ENCODE data around the gene CTSE. TPM values are rescaled to one million over a fixed set of nuclear protein-coding genes. Genes with fewer than 3 reads are reported as not detected.
"Not testable (repeated sequence)": the region's sequence is repeated elsewhere in the genome, so short reads cannot be mapped to it uniquely, and the experiment has no call there.

The CTSE gene
- total and polyA plus RNA-seq, 2 of the 13 experiments (the other 11 are each of a cell fraction or from before 2014, with no cell fraction given) = 0.50 to 0.69 TPM

DNA sequence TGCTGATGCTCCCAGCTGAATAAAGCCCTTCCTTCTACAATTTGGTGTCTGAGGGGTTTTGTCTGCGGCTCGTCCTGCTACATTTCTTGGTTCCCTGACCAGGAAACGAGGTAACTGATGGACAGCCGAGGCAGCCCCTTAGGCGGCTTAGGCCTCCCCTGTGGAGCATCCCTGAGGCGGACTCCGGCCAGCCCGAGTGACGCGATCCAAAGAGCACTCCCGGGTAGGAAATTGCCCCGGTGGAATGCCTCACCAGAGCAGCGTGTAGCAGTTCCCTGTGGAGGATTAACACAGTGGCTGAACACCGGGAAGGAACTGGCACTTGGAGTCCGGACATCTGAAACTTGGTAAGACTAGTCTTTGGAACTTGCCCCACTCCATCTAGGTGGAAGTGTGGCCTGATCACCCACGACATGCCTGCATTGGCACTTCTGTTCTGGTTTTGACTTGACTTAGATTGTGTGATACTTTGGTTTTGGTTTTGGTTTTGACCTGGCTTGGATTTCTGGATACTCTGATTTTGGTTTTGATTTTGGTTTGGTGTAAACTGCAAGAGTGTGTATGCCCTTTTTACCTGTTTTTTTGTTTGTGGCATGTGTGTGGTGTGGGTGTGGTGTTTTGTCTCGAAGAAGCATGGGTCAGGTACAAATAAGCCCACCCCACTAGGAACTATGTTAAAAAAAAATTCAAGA lies 29.4 kb upstream of the CTSE start, which contains the start of gene RHEX (continued):
- TF ChIP-seq NRL (CRISPR knock-in tag; IDR thresholded peaks at IDR 0.05; ENCODE audit: borderline replicate concordance) (peak; percentile 58), ZFX (CRISPR knock-in tag; IDR thresholded peaks at IDR 0.05; ENCODE audit: low read depth) (peak; percentile 94), ZNF768 (CRISPR knock-in tag; IDR thresholded peaks at IDR 0.05) (peak; percentile 41; the same call in 1 of the 2 replicates), KDM3A (CRISPR knock-in tag; IDR thresholded peaks at IDR 0.05; ENCODE audit: low read depth) (0 out of 2 replicates have a peak, but pooled peaks have one; percentile 28), ZBTB38 (CRISPR knock-in tag; IDR thresholded peaks at IDR 0.05) (peak; percentile 81; the same call in 1 of the 2 replicates), NR2F6 (CRISPR knock-in tag; IDR thresholded peaks at IDR 0.05) (0 out of 2 replicates have a peak, but pooled peaks have one; percentile 16), MYC (CRISPR knock-in tag; IDR thresholded peaks at IDR 0.05; ENCODE audit: borderline replicate concordance) (peak; percentile 57; the same call in 1 of the 2 replicates), KMT2A (CRISPR knock-in tag; IDR thresholded peaks at IDR 0.05) (peak; percentile 96), HNF4A (CRISPR knock-in tag; IDR thresholded peaks at IDR 0.05) (peak; percentile 63), ZNF598 (CRISPR knock-in tag; IDR thresholded peaks at IDR 0.05; ENCODE audit: borderline replicate concordance) (peak; percentile 40; the same call in 1 of the 2 replicates), NCOA1 (CRISPR knock-in tag; IDR thresholded peaks at IDR 0.05) (0 out of 2 replicates have a peak, but pooled peaks have one; percentile 48), ZNF329 (CRISPR knock-in tag; IDR thresholded peaks at IDR 0.05; ENCODE audit: low read depth) (0 out of 2 replicates have a peak, but pooled peaks have one; percentile 12)
- TF ChIP-seq, protein P1, sequence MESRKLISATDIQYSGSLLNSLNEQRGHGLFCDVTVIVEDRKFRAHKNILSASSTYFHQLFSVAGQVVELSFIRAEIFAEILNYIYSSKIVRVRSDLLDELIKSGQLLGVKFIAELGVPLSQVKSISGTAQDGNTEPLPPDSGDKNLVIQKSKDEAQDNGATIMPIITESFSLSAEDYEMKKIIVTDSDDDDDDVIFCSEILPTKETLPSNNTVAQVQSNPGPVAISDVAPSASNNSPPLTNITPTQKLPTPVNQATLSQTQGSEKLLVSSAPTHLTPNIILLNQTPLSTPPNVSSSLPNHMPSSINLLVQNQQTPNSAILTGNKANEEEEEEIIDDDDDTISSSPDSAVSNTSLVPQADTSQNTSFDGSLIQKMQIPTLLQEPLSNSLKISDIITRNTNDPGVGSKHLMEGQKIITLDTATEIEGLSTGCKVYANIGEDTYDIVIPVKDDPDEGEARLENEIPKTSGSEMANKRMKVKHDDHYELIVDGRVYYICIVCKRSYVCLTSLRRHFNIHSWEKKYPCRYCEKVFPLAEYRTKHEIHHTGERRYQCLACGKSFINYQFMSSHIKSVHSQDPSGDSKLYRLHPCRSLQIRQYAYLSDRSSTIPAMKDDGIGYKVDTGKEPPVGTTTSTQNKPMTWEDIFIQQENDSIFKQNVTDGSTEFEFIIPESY (CRISPR knock-in tag; IDR thresholded peaks at IDR 0.05) = peak; percentile 28; the same call in 1 of the 2 replicates
- TF ChIP-seq, protein P2, sequence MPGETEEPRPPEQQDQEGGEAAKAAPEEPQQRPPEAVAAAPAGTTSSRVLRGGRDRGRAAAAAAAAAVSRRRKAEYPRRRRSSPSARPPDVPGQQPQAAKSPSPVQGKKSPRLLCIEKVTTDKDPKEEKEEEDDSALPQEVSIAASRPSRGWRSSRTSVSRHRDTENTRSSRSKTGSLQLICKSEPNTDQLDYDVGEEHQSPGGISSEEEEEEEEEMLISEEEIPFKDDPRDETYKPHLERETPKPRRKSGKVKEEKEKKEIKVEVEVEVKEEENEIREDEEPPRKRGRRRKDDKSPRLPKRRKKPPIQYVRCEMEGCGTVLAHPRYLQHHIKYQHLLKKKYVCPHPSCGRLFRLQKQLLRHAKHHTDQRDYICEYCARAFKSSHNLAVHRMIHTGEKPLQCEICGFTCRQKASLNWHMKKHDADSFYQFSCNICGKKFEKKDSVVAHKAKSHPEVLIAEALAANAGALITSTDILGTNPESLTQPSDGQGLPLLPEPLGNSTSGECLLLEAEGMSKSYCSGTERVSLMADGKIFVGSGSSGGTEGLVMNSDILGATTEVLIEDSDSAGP (CRISPR knock-in tag; IDR thresholded peaks at IDR 0.05; ENCODE audit: borderline replicate concordance) = peak; percentile 55; the same call in 1 of the 2 replicates
- TF ChIP-seq, protein P3, sequence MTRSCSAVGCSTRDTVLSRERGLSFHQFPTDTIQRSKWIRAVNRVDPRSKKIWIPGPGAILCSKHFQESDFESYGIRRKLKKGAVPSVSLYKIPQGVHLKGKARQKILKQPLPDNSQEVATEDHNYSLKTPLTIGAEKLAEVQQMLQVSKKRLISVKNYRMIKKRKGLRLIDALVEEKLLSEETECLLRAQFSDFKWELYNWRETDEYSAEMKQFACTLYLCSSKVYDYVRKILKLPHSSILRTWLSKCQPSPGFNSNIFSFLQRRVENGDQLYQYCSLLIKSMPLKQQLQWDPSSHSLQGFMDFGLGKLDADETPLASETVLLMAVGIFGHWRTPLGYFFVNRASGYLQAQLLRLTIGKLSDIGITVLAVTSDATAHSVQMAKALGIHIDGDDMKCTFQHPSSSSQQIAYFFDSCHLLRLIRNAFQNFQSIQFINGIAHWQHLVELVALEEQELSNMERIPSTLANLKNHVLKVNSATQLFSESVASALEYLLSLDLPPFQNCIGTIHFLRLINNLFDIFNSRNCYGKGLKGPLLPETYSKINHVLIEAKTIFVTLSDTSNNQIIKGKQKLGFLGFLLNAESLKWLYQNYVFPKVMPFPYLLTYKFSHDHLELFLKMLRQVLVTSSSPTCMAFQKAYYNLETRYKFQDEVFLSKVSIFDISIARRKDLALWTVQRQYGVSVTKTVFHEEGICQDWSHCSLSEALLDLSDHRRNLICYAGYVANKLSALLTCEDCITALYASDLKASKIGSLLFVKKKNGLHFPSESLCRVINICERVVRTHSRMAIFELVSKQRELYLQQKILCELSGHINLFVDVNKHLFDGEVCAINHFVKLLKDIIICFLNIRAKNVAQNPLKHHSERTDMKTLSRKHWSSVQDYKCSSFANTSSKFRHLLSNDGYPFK (CRISPR knock-in tag; IDR thresholded peaks at IDR 0.05; ENCODE audit: borderline replicate concordance) = peak; percentile 67; the same call in 1 of the 2 replicates
- TF ChIP-seq NR2F6 (IDR thresholded peaks at IDR 0.05) = not testable (repeated sequence)
- TF ChIP-seq, protein P4, sequence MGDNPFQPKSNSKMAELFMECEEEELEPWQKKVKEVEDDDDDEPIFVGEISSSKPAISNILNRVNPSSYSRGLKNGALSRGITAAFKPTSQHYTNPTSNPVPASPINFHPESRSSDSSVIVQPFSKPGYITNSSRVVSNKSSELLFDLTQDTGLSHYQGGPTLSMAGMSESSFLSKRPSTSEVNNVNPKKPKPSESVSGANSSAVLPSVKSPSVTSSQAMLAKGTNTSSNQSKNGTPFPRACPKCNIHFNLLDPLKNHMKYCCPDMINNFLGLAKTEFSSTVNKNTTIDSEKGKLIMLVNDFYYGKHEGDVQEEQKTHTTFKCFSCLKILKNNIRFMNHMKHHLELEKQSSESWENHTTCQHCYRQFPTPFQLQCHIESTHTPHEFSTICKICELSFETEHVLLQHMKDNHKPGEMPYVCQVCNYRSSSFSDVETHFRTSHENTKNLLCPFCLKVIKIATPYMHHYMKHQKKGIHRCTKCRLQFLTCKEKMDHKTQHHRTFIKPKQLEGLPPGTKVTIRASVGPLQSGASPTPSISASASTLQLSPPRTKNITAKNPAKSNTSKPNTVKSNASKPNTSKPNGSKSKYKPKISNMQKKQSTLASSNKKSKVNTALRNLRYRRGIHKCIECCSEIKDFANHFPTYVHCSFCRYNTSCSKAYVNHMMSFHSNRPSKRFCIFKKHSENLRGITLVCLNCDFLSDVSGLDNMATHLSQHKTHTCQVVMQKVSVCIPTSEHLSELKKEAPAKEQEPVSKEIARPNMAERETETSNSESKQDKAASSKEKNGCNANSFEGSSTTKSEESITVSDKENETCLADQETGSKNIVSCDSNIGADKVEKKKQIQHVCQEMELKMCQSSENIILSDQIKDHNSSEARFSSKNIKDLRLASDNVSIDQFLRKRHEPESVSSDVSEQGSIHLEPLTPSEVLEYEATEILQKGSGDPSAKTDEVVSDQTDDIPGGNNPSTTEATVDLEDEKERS (CRISPR knock-in tag; IDR thresholded peaks at IDR 0.05) = 0 out of 2 replicates have a peak, but pooled peaks have one; percentile 38
- TF ChIP-seq, protein P5, sequence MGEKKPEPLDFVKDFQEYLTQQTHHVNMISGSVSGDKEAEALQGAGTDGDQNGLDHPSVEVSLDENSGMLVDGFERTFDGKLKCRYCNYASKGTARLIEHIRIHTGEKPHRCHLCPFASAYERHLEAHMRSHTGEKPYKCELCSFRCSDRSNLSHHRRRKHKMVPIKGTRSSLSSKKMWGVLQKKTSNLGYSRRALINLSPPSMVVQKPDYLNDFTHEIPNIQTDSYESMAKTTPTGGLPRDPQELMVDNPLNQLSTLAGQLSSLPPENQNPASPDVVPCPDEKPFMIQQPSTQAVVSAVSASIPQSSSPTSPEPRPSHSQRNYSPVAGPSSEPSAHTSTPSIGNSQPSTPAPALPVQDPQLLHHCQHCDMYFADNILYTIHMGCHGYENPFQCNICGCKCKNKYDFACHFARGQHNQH (CRISPR knock-in tag; IDR thresholded peaks at IDR 0.05) = 0 out of 2 replicates have a peak, but pooled peaks have one; percentile 22

All from HepG2 (cell line).